Lung (tissue), 12 donors: ENCODE results near the gene VPS13D. TPM values are rescaled to one million over a fixed set of nuclear protein-coding genes. Genes with fewer than 3 reads are reported as not detected.

Experiments
- ATAC-seq: fragments of 200-7000 bp; cut with Tn5 transposase; one replicate; pipeline ENCODE4 v1.9.1; 2020; ENCODE audit warnings: moderate number of reproducible peaks; ENCODE audit not compliant: insufficient read depth, low FRiP score
- DNase-seq, 3 donors: peaks; one replicate each; pipeline ENCODE4 v3.0.0-alpha.2; 2013 to 2017
- H3K27ac ChIP-seq, 2 donors: one replicate each; pipeline ENCODE4 v1.5.1; 2013; ENCODE audit warnings: mild to moderate bottlenecking in 2 of 2, moderate library complexity in 2 of 2, control low read depth in 1 of 2, inconsistent platforms in 1 of 2, low read depth in 1 of 2, low read length in 1 of 2
- H3K27me3 ChIP-seq, 3 donors: one replicate each; pipeline ENCODE4 v1.5.1; 2013; ENCODE audit warnings: low read length in 2 of 3; ENCODE audit not compliant: control insufficient read depth in 3 of 3, insufficient read depth in 3 of 3
- H3K36me3 ChIP-seq, 4 donors: one replicate each; pipeline ENCODE4 v1.5.1; 2013; ENCODE audit warnings: low read length in 4 of 4, mild to moderate bottlenecking in 1 of 4, moderate library complexity in 1 of 4; ENCODE audit not compliant: control insufficient read depth in 4 of 4, insufficient read depth in 4 of 4
- H3K4me1 ChIP-seq, 5 donors: one replicate each; pipeline ENCODE4 v1.5.1; 2013; ENCODE audit warnings: low read length in 5 of 5, mild to moderate bottlenecking in 2 of 5, moderate library complexity in 1 of 5; ENCODE audit not compliant: control insufficient read depth in 5 of 5, insufficient read depth in 5 of 5
- H3K4me3 ChIP-seq: one replicate; pipeline ENCODE4 v1.5.1; 2013; ENCODE audit warnings: mild to moderate bottlenecking, control low read depth, moderate library complexity
- H3K9ac ChIP-seq, 2 donors: one replicate each; pipeline ENCODE4 v1.5.1; 2013; ENCODE audit warnings: low read length in 2 of 2, control low read depth in 1 of 2; ENCODE audit not compliant: insufficient read depth in 1 of 2
- H3K9me3 ChIP-seq, 4 donors: one replicate each; pipeline ENCODE4 v1.5.1; 2013; ENCODE audit warnings: low read length in 3 of 4, mild to moderate bottlenecking in 1 of 4, moderate library complexity in 1 of 4; ENCODE audit not compliant: control insufficient read depth in 4 of 4, insufficient read depth in 3 of 4
- CTCF ChIP-seq: IDR thresholded peaks from 2 replicates; pipeline ENCODE4 v1.5.1; 2012; ENCODE audit warnings: mild to moderate bottlenecking; ENCODE audit errors: control extremely low read depth, extremely low read depth
- WGBS, 2 donors: extraction: QIAGEN DNeasy Blood & Tissue Kit; methylation state at CpG; one replicate each; pipeline ENCODE4 v1.1.7; 2013; 5-methylcytosine and 5-hydroxymethylcytosine counted together
- polyA plus RNA-seq, 2 donors: library from polyadenylated mRNA; stranded (reverse); fragments of 200-250 nt; gene quantifications; one replicate each; pipeline ENCODE4 v1.2.1, GENCODE V29; 2013
- total RNA-seq, 2 donors: library from RNA; depleted of rRNA in 1 of 2; stranded (reverse); fragments of >200 nt in 1 of 2; gene quantifications; one replicate each; pipeline ENCODE4 v1.2.1, GENCODE V29; 2014 to 2021
- donor health status: control.
- donor health status: control.
- donor health status: Bipolar disorder and iron deficiency.
- donor health status: healthy.
- donor health status: DM: yes; HTN: yes; CAD: no.

VPS13D gene
- total and polyA plus RNA-seq, 4 donors, result 18.4 to 76.0 (median 37.5) TPM

- peaks cover 0 to 13% (median 0%) of the 10 kb centered on the region in 5 donors for H3K4me1 ChIP-seq
- H3K4me3 ChIP-seq, result no peak overlapping the region
- DNase-seq (no peak), ATAC-seq (no peak)
- H3K9me3 ChIP-seq, result no peaks in the 10 kb centered on the region
- no peak overlapping the region for H3K9ac ChIP-seq
- H3K27ac ChIP-seq, result no peak overlapping the region
- H3K36me3 ChIP-seq, result peaks cover 0 to 32% (median 7%) of the 10 kb centered on the region in 4 donors
- H3K27me3 ChIP-seq, result peaks cover 0 to 2% (median 0%) of the 10 kb centered on the region in 3 donors
- WGBS, 2 donors, result 88 to 93% methylated on average over 58 of the region's 58 CpGs
- no peak for TF ChIP-seq CTCF
Measured at GRCh38 chr1:12191242-12192032, 38.4 kb upstream of the VPS13D start.

DNA sequence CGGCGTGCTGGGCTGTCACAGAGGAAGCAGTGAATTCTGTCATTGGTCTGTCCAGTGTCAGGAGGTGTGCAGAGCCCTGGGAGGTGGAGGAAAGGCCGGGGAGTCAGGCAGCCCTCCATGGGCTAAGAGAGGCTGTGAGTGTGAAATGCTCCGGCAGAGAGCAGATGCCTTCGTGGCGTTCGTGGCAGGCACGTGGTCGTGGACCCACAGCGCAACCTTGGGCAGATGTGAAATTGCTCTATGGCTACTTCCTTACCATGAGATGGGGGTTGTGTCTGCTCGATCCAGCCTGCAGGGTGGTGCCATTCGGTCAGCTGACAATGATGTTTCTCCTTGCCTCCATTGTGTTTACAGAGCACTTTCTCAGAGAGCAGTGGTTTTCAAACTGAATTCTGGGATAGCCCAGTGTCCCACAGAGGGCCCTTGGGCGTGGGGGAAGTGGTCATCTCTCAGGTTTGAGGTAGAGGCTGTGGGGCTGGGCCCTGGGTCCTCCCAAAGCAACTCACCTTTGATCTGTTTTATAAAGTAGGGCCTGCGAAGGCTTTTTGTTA is 35.1 kb upstream of the VPS13D start:
- H3K4me3 ChIP-seq, result no peak overlapping the region
- H3K27ac ChIP-seq, result no peak overlapping the region
- H3K9ac ChIP-seq, result no peak overlapping the region
- DNase-seq, result no peak
- H3K4me1 ChIP-seq, result no peaks in the 10 kb centered on the region
- no peaks in the 10 kb centered on the region for H3K9me3 ChIP-seq
- TF ChIP-seq CTCF, result no peak
- peaks cover 0 to 37% (median 6%) of the 10 kb centered on the region in 4 donors for H3K36me3 ChIP-seq
- ATAC-seq, result no peak
- WGBS, 2 donors, result 56 to 77% methylated on average over 12 to 14 of the region's 14 CpGs
- H3K27me3 ChIP-seq, result no peaks in the 10 kb centered on the region

GRCh38 chr1:12195416-12195815 is 34.4 kb upstream of the VPS13D start:
- peaks cover 0 to 39% (median 5%) of the 10 kb centered on the region in 4 donors for H3K36me3 ChIP-seq
- H3K27me3 ChIP-seq, result no peaks in the 10 kb centered on the region
- no peak for TF ChIP-seq CTCF
- ATAC-seq (no peak), DNase-seq (no peak)
- H3K9ac ChIP-seq, result no peak overlapping the region
- H3K9me3 ChIP-seq, result no peaks in the 10 kb centered on the region
- H3K4me3 ChIP-seq, result no peak overlapping the region
- no peak overlapping the region for H3K27ac ChIP-seq
- WGBS, 2 donors, result 65 to 84% methylated on average over 3 of the region's 3 CpGs
- no peaks in the 10 kb centered on the region for H3K4me1 ChIP-seq
